Ecto neural progenitor cell (in vitro differentiated cells): Measurements from ENCODE around the gene PI4K2A.
"Not testable (repeated sequence)": the region's sequence is repeated elsewhere in the genome, so short reads cannot be mapped to it uniquely, and the experiment has no call there.

Experiments used
- DNase-seq: peaks from one replicate; pipeline ENCODE4 v3.0.0-alpha.2; 2018; ENCODE audit warnings: low spot score

PI4K2A gene

DNA sequence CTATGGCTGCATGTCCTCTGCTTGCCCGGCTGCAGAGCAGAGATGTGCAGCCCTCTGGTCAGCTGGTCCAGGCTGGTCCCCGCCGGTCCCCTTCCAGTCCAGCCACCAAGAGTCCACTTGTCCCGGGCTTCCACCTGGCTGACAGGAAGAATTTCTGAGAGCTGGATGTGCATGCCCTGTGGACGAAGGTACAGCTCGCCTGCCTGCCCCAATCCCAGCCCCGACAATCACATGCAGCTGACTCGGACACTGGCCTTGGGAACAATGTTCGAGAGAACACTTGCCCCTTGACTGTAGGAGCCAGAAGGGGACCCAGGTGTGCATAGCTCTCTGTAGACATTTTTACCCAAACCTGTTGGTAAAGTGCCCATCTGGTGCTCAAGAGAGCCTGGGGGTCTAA lies 34.8 kb downstream of the PI4K2A start:
- DNase-seq = no peak

DNA sequence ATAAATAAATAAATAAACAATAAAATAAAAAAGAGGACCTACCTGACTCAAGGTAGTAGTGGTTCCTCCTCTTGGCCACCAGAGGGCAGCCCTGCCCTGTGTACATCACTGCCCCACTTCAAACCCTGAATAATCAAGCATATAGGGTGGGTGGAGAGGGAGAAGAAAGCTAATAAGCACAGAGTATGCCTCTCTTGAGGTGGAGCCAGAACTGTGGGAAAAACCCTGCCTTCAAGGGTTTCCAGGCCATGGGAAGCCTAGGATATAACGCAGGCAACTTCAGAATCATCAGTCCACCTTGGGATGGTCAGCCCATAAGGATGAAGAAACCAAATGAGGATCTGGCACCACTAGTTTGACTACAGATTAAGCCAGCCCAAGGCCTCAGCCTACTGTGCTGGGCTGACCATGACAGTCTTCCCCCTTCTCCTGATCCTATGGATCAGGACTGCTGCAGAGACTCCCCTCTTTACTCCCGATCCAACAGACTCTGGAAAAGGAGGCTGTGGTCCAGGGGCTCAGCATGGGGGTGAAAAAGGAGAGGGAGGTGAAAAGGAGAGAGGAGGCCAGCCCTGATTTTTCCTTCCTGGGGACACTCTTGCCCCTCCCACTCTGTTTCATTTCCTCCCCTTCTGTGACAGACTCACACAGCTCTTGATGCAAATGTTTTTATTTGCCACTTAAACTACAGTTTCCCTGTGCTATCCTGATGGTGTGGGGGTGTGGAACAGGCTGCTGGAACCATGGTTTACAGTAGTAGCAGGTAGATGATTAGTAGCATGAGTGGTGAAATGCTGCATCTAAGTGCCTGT lies 36.5 kb downstream of the PI4K2A start:
- no peak for DNase-seq

DNA sequence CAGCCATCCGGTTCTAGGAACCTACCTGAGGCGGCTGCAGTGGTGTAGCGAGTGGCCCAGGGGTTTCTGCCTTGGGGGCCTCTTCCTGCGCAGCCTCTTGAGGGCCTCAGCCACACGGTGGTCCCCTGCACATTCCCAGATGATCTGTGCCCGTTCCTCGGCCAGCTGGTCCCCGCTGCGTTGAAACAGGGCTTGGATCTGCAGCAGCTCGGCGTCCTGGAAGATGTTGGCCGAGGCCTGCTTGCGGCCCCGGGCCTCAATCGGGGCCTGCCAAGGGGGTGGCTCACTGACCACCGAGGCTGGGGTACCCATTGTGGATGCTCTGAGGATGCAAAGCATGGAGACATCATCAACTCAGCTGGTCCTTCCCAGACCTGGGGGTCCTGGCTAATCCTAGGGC lies 39.1 kb downstream of the PI4K2A start:
- DNase-seq = no peak

DNA sequence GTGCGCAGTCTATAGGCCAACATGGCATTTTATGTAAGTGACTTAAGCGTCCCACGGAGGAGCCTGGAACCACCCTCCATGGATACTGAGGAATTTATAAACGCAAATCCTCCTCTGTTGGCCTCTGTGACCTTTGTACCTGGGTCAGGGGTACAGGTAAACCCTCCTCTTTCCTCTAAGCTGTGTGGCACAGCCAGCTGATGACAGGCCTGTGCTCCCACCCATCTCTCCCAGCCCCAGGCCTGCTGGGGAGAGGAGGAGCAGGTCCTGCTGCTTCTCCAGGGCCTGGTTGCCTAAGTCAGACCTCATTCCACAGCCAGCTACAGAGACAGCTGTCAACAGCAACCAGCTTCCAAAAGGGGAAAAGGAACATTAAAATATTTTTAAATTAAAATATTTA lies 41.6 kb downstream of the PI4K2A start:
- no peak for DNase-seq

DNA sequence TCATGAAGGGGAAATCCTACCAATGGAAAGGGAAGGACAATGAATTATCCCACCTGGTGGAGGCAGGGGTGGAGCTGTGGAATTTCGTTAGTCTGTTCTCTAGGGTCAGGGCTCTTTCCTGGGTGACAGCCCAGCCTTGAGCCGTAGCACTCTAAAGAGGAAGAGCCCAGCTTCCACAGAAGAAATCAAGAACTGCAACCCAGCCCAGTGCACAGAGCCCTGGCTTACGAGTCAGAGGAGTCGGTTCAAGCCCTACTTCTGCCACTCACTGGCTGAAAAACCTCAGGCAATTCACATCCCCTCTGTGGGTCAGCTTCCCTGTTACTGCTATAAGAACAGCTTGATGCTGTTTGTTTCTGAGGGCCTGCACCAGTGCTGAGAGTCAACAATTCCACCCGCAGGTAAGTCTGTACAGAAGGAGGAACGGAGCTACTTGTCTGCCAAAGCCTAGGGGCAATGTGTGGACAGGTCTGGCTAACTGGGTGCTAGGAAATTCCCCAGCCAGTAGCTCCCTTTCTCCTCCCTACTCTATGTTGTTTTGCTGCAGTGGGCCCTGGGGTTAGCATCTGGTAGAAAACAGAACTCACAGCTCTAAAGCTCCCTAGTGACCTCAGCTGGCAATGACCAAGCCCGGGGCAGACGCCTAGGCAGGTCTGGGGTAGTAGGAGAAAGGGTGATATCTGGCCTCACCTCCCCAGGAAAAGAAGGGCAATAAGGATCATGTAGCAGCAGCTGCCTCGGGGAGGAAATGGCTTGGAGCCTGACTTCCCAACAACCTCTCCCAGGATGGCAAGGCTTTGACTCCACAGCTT lies 43.3 kb downstream of the PI4K2A start:
- no peak for DNase-seq

DNA sequence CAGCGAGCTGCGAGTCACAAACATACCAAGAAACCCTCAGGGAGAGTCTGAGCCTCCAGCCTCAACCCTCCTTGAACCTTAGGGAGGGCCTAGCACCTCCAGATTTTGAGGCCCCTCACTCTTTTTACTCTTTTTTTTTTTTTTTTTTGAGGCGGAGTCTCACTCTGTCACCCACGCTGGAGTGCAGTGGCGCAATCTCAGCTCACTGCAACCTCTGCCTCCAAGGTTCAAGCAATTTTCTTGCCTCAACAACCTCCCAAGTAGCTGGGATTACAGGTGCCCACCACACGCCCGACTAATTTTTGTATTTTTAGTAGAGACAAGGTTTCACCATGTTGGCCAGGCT lies 43.9 kb downstream of the PI4K2A start:
- DNase-seq = not testable (repeated sequence)

DNA sequence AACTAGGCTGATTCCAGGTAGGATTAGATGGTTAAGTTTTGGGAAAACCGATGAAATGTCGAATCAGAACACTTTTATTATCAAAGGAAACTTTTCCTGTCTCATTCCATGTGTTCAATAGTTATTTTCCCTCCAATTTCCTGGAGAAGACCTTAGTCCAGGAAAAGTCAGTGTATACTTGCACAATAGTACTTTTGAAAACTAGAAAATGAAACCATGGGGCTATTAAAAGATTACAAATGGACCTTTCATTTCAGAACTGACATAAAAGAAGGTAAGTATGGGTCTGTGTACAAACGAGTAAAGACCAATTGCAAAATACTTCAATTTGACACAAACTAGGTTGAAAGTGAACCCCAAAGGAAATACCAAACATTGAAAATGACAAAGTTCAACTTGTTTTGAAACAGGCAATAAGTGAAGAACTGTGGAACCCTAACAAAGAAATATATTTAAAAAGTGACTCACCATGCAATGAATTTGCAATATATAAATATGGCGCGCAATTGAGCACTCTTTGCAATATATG lies 44.5 kb downstream of the PI4K2A start:
- DNase-seq = no peak

DNA sequence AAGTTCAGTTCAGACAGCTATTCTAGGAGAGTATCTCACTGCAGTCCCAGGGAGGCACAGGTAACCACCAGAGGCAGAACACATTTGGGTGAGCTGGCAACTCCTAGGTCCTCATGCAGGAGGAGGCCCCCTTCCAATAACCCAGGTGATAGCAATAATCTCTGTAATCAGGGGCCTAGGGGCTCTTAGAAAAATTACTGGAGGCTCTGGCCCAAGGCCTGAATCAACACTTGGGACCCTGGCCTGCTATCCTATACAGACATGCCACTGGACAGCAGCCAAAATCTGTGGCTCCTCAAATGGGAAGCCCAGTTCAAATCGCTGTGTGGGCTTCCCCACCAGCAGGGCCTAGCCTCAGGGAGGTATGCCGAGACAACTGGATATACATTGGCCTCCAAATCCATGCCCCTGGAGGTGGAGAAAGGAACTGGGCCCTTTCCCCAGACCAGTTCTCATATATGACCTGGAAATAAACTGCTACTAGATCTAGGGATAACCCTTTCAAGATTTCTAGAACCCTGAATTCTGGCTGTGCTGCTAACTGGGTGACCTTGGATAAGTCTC lies 45.0 kb downstream of the PI4K2A start:
- DNase-seq = peak; percentile 69

DNA sequence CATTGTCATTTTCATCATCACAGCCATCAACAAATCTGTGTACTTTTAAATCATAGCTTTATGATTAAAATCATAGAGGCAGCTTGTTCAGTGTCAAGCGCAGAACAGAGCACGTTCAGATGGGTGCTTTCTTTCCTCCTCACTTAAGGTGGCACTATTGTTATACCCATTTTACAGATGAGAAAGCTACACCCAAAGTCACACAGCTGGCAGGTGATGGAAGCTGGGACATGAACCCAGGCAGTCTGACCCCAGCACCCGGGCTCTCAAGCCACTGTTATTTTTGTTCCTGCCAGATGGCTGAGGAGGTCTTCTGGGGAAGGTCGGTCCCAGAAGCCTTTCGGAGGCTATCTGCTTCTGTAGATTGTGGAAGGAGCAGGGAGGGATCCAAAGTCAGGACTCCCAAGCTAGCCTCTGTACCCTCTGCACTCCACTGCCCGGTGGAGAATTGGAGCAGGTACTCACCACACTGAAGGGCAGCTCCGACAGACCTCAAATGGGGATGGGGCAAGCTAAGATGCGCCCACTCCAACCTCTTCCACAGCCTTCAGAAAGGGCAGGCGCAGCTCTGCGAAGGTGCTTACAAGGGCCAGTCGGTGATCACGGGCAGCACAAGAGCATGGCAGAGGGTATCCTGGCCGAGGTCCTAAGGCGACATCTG lies 46.0 kb downstream of the PI4K2A start:
- no peak for DNase-seq

DNA sequence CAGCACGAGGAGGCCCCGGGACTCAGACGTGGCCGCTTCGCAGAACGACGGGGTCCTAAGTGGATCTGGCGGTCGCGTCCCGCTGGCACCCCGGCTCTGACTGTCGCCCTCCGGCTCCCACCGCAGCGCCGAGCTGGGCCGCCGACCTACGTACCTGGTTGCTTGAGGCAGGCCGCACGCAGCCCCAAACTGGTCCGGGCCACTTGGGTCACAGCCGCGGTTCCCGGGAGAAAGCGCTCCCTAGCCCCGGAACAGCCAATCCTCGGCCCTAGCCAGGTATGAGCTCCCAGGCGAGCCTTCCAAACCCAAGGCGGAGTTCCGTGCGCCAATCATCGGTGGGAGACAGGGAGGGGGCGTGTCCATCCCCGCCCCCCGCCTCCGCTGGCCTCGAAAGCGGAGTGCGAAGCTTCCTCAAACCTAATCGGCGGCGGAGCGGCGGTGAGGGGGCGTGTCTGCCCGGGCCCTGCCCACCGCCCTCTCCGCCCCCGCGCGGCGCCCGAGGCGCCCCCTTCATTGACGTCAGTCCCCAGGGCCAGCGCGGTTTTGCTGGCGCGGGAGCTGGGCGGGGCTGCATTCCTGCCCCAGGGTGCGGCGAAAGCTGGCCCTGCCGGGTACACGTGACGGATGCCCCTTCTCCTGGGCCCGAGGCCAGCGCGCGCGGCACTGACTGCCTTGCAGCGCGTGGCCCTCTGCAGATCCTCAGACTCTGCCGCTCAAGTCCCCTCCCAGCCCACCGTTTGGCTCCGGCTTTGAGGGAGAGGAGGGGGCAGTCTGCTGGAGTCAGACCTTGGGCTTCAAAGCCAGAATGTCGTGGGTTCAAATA lies 46.7 kb downstream of the PI4K2A start, which contains the start of gene AVPI1:
AVPI1 (minus strand) TSS at position 280 of the 823 bp plus-strand sequence. CDS start 7,336 bp downstream, outside the sequence.
- DNase-seq = peak; percentile 99

DNA sequence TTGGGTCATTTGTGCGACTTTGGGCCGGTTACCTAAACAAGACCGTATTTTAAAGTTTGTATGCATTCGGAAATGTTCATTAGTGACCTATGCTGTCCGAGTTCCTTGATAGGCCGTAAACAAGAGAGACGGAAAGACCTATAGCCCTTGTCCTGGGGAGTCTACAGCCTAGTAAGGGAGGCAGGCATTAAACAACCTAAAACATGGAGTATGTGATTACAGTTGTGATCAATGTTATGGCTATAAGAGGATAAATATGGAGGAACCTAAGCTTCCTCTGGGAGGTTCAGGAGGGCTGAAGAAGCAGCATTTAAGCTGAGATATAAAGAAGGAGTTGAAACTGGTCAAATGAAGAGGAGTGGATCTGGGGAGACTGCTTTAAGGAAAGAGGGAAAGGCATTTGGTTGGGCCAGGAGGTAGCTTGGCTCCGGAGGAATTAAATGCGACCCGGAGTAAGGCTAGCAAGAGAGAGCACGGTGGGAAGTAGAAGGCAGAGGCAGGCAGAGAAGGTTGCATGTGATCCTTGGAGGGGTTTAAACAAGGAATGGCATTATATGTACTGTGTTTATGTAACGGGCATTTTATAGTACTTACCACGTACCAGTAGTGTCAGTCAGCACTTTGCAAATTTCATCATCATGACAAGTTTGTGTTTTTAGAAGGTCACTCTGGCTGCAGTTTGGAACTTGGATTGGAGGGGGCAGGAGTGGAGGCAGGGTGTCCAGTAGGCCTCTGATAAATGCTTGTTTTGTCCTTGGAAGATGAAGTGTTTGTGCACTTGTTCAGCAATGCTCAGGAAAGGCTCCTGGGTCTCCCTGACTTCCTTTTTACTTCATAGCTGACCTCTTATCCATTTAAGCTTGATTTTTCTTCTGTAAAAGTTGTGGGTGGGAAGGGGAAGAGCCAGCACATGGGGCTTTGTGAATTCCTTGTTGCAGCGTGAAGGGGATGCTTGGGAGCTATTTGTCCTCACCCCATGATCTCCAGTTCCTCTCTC lies 47.6 kb downstream of the PI4K2A start:
- DNase-seq = no peak

DNA sequence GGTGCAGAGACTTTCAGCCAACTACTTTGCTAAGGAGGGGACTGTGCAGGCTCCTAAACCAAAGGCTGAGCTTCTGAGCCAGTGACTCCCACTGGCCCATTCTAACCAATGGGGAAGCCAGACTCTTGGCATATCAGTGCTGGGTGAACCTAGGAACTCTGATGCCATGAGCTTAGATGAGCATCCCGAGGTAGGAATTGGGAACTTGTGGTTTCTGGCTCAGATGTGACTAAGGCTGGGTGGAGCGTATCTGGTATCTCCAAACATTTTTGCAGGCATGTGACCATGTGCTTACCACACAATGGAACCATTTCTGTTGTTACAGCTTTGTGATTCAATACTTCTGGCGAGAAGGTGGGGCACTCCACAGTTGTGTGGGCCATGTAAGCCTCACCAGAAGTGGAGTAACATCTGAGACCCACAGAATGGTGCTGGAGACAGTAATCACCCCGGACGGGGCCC lies 49.1 kb downstream of the PI4K2A start:
- no peak for DNase-seq

DNA sequence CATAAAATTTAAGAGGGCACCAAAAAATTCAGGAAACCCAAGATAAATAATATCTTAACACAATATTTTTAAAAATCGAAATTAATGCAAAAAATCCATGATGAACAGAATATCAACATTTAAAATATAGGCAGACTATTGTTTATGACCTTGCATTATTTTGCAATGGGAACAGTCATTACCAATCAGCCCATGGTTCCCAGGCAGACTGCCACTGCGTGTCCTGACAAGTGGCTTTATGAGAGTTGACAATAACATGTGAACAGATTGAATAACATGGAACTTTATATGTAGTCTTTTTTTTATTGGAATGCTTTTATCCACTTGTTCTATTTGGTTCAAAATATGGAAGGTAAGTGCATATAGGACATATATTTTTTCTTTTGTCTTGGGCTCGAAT lies 49.7 kb downstream of the PI4K2A start:
- no peak for DNase-seq

DNA sequence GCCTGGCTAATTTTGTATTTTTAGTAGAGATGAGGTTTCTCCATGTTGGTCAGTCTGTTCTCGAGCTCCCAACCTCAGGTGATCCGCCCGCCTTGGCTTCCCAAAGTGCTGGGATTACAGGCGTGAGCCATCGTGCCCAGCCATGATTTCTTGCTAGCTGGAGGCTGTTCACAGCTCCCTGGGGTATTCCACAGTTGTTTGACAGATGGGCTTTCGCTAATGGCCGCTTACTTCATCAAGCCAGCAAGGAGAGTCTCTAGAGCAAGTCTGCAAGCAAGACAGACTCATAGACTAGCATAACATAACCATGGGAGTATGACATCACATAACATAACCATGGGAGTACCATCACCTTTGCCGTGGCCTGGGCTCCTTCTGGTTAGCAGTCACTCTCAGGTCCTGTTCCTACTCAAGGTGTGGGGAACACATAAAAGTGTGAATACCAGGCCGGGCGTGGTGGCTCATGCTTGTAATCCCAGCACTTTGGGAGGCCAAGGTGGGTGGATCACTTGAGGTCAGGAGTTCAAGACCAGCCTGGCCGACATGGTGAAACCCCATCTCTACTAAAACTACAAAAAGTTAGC lies 57.7 kb downstream of the PI4K2A start:
- not testable (repeated sequence) for DNase-seq

DNA sequence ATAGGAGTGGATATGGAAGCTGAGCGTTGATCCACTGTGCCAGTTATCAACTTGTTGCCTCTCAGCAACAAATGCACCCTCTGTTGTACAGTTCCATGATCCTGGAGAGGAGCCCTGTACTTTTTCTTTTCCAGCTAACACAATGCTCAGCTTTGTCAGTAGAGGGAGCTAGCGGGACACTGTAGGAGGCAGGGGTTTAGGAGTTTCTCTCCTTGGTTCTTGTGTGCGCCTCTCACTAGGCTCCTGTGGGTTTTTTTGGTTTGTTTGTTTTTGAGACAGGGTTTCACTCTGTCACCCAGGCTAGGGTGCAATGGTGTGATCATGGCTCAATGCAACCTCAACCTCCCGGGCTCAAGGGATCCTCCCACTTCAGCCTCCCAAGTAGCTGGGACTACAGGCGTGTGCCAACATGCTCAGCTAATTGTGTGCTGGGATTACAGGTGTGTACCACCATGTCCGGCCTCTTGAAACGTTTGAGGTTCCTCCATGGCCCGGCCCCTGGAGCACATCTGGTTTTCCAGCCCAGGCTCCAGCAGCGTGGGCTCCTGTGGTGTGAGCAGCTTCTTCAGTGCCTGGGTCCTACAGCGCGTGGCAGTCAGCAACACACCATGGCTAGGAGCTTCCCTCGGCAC lies 61.1 kb downstream of the PI4K2A start:
- DNase-seq = peak; percentile 62

DNA sequence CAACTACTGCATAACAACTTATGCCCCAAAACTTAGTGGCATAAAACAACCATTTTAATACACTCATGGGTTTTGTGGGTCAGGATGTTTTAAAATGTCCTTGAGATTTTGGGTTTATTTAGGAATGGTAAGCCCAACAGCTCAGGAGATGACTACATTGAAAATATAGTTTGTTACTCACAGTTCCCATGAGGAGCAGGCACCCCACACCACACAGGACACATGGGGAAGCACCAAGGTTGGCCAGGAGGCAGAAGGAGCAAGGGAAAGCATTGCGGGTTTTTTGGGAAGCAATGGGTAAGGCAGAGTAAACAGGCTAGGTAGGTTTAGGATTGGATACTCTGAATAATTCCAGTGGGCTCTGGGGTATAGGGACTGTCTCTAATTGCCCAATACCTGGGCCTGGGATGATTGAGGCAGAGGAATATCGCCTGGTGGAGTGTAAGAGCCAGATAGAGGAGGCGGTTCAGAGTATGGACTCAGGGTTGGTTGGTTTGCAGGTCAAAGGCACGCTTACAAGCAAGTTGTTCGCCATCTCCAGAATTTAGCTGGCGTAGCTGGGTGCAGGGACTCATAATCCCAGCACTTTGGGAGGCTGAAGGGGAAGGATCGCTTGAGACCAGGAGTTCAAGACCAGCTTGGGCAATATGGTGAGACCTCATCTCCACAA lies 63.1 kb downstream of the PI4K2A start:
- no peak for DNase-seq

DNA sequence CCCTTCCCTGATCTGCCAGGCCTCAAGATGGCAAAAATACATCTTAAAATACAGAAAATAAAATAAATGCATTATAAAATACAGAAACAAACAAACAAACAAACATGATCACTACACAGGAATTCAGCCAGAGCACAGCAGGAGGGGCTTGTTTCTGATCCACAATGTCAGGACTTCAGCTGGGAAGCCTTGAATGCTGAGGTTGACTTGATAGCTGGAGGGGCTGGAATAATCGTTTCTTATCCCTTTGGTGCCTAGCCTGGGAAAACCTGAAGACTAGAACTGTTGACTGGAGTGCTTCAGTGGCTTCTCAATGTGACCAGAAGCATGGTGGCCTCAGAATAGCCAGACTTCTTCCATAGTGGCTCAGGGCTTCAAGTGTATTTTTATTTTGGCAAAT lies 63.9 kb downstream of the PI4K2A start:
- DNase-seq = no peak

DNA sequence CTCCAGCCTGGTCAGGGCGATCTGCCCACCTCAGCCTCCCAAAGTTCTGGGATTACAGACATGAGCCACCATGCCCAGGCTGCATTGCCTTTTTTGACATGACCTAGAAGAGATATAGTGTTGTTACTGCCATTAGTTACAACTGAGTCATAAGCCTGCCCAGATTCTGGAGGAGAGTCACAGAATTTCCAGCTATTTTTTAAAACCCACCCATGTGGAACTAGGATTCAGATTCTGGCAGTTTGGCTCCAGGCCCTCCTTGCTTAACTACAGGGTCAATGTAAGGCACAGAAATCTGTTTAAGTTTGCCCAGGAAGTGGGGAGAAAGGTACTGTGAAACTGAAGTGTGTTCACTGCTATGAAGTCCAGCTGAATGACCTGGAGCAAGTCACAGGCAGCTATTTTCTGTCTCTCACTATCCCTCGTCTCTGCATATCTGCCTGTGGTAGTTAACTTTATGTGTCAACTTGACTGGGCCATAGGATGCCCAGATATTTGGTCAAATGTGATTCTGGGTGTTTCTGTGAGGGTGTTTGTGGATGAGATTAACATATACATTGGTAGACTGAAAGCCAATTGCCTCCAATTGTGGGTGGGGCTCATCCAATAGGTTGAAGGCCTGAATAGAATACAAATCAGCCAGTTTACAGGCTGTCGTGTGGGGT lies 64.7 kb downstream of the PI4K2A start:
- DNase-seq = no peak
